PC-3 (cell line): Measurements from ENCODE around the gene AATF.

Experiments
- CTCF ChIP-seq: fragments of 300-600 bp; sonication (generic); conservative IDR thresholded peaks from 2 replicates; pipeline ENCODE4 v1.5.1; 2017; ENCODE audit warnings: antibody characterized with exemption, low read depth, mild to moderate bottlenecking, low read length
- EZH2 ChIP-seq: fragments of 300-600 bp; sonication (generic); IDR thresholded peaks from one replicate; pipeline ENCODE4 v1.6.1; 2017; ENCODE audit warnings: antibody characterized with exemption, mild to moderate bottlenecking, low read length; ENCODE audit not compliant: unreplicated experiment
- EZH2phosphoT487 ChIP-seq: fragments of 300-600 bp; sonication (generic); IDR thresholded peaks from 2 replicates; pipeline ENCODE4 v1.6.1; 2018; ENCODE audit warnings: mild to moderate bottlenecking, antibody characterized with exemption, low read length, borderline replicate concordance

GRCh38 chr17:37089956-37090355 lies 141.2 kb downstream of the AATF start:
- no peak for TF ChIP-seq CTCF
- no peak for TF ChIP-seq EZH2phosphoT487
- no peak for TF ChIP-seq EZH2
